AG09319 (cell line): ENCODE results near the gene PTBP3.

Experiments used
- DNase-seq: peaks from one replicate; pipeline ENCODE4 v3.0.0-alpha.2; 2010; ENCODE audit warnings: low read depth; ENCODE audit errors: extremely low read depth
- TF ChIP-seq, protein P1 (sequence below): IDR thresholded peaks from 2 replicates; pipeline ENCODE4 v1.5.1; 2011; ENCODE audit warnings: low read depth, mild to moderate bottlenecking, inconsistent platforms, low read length, moderate library complexity

The PTBP3 gene

DNA sequence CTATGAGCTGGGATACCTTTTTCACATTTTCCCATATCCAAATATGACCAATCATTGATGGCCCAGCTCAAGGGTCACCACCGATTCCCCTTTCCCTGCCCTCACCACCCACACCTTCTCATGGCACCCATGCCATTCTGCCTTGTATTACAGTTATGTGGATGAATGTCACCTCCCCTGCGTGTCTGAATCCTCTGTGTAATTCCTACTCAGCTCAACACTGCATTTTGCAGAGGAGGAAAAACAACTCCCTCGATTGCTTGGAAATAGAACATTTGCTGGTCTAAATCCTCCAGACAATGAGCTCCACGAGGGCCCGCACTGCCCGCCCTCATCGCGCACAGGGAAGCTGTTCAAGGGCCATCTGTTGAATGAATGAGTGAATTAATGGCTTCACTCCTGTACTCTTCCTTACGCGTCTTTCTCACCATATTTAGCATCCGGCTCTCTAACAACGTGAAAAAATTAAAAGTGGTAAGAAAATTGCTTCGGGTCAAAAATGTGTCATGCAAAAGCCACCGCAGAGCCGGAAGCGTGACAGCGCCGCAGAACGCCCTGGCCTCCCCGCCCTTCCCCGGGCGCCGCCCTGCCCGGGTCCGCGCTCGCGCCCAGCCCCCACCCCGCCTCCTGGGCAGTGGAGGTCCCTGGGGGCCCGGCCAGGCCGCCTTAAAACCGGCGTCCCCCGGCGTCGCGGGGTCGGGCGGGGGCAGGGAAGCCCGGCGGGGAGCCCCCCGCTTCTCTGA lies 159.0 kb downstream of the PTBP3 start:
- no peak for DNase-seq
- TF ChIP-seq, protein P1, sequence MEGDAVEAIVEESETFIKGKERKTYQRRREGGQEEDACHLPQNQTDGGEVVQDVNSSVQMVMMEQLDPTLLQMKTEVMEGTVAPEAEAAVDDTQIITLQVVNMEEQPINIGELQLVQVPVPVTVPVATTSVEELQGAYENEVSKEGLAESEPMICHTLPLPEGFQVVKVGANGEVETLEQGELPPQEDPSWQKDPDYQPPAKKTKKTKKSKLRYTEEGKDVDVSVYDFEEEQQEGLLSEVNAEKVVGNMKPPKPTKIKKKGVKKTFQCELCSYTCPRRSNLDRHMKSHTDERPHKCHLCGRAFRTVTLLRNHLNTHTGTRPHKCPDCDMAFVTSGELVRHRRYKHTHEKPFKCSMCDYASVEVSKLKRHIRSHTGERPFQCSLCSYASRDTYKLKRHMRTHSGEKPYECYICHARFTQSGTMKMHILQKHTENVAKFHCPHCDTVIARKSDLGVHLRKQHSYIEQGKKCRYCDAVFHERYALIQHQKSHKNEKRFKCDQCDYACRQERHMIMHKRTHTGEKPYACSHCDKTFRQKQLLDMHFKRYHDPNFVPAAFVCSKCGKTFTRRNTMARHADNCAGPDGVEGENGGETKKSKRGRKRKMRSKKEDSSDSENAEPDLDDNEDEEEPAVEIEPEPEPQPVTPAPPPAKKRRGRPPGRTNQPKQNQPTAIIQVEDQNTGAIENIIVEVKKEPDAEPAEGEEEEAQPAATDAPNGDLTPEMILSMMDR = no peak

DNA sequence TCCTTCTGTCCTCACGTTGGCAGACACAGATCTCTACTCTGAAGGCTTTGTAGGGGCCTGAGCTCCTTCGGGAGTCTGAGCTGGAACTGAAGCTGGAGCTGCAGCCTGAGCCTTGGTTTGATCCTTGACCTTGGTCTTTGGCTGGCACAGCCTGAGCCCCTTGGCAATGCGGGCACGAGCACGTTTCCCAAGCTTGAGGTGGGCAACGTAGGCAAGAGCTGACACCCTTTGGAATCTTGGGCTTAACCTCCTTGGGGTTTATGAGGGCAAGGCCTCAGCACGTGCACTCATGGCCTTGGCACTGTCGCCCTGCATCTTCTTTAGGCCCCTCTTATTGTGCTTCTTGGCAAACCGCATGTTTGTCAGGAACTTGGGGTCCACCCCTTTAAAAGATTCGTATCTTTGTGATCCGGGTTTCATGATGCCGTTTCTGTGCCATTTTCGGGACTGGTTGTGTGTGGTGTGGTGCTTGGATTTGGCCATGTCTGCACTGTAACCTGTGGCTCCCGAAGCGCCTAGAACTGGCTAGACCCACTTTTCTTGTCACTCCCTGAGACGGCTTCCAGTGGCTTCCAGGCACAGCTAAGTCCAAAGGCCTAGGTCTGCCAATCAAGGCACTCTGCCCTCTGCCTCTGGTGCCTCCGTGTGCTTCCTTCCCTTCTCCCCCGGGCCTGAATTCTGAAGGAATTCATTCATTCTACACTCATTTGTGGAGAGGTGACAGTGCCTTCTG lies 159.8 kb downstream of the PTBP3 start:
- DNase-seq = no peak
- TF ChIP-seq, protein P1 = no peak

DNA sequence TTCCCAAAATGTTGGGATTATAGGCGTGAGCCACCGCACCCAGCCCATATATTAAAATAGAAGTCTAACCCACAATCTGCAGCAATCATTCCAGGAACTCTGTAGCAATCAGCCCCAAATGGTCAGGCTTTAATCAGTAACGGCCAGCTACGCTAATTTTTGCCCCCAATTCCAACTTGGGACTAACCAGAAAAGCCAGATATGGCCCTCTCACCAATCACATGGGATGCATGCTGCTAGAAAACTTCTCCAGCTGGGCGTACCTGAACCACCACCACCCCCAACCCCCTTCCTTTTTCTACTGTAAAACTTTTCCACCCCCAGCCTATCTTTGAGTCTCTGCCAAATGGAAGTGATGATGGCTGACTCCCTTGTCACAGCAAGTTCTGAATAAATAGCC lies 162.5 kb downstream of the PTBP3 start:
- TF ChIP-seq, protein P1 = no peak
- no peak for DNase-seq

DNA sequence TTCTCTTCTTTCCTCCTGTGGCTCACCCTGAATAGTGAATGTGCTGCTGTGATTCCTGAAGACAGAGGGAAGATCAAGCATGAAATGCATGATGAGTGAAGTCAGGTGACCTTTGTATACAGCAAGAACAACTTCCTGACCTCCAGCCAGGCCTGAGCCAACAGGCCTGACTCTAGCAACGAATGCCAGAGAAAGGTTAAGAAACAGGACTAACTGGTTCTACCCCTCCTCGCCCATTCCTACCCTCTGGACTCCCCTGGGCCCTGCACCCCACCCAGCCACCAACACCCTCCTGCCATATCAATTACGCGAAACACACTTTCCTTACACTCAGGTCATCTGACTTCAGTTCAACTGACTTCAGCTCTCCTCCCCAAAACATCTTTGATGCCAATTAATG lies 163.2 kb downstream of the PTBP3 start:
- TF ChIP-seq, protein P1 = no peak
- DNase-seq = no peak

DNA sequence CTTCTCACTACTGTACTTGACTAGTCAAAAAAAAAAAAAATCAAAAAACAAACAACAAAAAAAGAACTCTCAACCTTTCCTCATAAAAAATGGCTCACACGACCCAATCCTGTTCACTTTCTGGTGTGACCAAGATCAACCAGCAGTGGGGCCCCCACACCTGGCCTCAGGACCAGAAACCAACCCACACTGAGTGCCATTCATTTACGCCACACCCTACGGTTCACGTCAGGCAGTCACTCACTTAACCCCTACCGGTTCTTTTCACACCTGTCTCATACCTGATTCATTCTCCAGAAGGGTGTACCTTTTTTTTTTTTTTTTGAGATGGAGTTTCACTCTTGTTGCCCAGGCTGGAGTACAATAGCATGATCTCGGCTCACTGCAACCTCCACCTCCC lies 164.1 kb downstream of the PTBP3 start:
- DNase-seq = no peak
- TF ChIP-seq, protein P1 = no peak

DNA sequence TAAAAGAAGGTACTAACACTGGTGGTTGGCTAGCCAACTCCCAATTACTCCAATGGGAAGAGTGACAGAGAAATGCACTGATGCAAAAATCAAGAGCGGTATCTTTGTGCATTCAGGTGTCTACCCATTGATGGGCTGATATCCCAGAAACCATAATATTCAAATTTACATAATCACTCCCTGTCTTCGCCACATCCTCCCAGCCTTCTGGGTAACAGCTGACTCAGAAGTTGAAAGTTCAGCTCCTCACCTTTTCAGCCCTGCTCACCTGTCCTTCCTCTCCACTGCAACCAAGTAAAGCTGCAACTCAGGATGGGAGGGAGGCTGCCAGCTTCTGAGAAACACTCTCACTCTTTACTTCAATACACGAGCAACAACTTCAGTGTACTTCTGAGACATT lies 165.2 kb downstream of the PTBP3 start:
- DNase-seq = no peak
- TF ChIP-seq, protein P1 = no peak
